ENCODE data around the gene HAO2.

The HAO2 gene

DNA sequence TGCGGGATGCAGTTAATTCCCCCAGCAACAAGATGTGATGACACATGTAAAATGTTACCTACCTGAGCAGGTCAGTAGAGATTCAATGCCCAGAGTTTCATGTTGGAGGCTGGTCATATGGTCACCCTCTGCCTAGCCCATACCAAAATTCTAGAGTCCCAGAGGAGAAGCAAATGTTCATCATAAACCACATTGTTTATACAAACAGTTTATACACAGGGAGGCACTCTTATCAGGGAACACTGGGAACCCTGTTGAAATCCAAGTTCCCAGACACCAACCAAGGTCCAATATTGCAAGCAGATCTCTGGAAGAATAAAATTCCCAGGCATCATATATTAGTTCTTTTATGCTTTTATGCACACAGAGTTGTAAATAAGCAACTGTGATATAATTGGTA is 10.5 kb downstream of the HAO2 start:
- DNase-seq (ENCODE audit: low read depth in 2 of 2, low spot score in 1 of 2), result no peak

DNA sequence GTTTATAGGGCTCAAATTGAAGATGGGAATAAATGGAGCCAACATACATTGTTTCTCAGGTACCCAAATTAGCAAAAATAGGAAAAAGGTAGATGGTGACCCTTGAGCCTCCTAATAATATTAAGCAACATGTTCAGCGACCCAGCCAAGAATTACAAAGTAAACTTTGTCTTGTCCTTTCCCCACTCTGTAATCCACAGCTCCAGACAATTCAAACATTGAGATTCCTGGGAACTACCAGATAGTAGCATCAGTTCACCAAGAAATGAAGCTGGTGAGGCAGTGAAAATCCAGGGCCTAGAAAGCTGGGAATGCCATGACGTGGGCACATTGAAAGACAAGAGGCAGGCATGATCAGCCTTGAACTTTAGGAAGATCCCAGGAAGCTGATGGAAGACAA is 11.7 kb downstream of the HAO2 start:
- no peak for DNase-seq (ENCODE audit: low read depth in 2 of 2, low spot score in 1 of 2)

DNA sequence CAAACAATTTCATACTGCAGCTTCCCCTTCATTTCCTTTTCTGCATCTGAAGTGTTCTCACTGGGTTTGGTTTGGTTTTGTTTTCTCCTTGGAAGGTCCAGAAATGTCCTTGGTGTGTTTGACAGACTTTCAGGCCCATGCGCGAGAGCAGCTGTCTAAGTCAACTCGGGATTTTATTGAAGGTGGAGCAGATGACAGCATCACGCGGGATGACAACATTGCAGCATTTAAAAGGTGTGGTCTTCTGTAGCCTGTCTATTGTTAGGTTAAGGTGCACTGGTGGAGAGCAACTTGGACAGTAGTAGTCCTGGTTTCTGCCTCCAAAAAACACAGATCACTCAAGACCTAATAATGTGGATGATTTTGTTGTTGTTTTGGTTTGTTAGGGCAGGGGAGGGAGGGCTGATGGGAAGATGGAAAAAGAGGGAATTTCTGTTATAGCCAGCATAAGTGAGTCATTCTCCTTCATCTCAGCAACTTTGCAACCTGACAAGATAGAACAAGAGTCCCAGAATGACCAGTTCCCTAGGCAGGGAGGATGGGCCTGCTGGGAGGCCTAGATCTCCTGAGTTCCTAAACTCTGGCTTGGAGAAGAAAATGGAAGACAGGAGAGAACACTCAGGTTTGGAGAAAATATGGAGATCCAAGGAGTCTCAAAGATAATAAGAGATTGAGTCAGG is 12.5 kb downstream of the HAO2 start:
- DNase-seq (ENCODE audit: low read depth in 2 of 2, low spot score in 1 of 2), result no peak

DNA sequence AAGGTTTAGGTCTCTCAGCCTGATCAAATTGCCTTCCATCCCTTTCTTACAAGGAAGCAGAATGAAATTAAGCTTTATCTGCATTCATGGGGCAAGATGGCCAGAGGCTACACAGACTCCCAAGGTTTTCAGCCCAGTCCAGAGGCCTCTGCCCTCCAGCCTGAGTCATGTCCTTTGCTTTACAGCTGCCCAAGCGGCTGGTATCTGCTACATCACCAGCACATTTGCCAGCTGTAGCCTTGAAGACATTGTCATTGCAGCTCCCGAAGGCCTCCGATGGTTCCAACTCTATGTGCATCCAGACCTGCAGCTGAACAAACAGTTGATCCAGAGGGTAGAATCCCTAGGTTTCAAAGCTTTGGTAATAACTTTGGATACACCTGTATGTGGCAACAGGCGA is 16.0 kb downstream of the HAO2 start:
- DNase-seq (ENCODE audit: low read depth in 2 of 2, low spot score in 1 of 2), result no peak

DNA sequence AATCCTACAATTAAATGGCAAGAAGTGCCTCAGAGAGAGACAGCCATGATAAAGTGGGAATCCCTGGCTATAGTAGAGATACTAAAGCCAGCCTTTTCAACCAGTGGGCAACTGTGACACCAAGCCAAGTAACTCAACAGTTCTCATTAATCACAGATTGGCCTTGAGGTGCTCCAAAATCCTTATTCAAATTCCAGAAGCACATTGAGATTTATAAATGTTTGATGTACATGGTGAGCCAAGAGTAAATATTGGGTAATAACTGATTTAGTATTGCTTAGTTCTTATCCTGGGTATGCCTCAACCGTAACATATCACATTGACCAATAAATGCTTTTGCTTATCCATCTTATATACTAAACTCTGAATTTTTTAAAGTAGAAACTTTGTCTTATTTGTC is 17.1 kb downstream of the HAO2 start:
- DNase-seq (ENCODE audit: low read depth in 2 of 2, low spot score in 1 of 2), result no peak

DNA sequence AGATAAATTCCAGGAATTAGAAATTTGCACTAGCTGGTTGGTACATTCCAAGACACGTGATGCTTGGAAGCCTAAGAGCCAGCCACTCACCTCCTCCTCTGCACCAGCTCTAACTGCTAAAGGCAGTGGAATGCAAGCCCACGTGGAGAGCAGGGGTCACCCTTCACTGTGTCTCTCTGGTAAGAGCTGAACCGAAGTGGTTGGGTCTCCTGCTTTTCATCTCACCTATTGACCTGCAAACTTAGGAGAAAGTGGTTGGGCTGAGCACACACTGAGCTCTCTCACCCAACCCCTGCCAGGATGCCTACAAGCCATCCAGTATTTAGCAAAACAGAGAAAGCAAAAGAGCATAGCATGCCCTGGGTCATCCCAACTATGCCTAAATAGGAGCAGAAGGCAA is 19.3 kb downstream of the HAO2 start:
- DNase-seq (ENCODE audit: low read depth in 2 of 2, low spot score in 1 of 2), result no peak

DNA sequence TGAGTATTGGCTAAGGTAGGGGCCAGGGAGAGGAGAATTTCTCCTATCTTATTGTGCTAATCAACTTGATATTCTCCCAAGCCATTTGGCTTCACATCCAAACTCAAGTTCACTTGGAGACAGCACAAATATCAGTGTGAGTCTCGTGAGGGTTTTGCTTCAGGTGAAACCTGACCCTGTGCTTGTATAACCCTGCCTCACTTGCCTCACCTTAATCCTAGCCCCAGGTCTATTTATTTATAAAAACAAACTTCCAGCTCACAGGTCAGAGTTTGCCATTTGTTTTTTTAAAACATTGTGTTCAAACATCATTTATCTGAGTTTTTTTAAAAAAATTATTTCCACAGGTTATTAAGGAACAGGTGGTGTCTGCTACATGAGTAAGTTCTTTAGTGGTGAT is 19.9 kb downstream of the HAO2 start:
- DNase-seq (ENCODE audit: low read depth in 2 of 2, low spot score in 1 of 2), result no peak

DNA sequence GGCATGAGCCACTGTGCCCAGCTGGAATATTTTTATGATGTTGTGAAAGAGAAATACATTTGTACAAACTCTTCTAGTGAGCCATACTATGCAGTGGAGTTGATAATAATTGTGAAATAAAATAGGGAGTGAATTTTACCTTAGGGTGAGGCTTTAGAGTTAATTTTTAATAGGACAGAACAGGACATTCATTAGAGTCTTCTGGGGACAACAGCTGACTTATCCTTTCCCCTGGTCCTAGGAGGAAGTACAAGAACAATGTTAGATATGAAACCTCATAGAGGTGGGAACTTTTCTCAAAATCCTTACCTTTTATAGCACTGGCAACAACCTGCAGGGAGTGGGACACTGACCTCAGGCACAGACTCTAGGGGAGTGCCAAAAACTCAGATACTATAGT is 21.9 kb downstream of the HAO2 start:
- DNase-seq (ENCODE audit: low read depth in 2 of 2, low spot score in 1 of 2), result no peak

DNA sequence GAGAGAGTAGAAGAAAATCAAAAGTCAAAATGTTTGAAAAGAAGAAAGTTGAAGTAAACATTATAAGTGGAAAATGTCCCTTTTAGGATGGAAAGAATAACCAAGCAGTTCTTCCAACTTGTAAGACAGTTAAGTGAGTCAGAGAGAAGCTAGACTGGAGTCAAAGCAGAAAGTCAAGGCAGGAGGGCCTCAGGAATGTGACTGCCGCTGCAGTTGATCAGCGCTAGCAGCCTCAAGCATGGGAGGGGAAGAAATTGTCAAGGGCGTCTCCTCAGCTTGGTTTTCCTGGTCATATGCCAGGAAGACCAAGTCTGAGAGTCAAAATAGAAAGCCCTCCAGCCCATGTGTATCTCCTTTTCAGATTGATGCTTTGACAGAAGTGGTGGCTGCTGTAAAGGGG is 23.2 kb downstream of the HAO2 start:
- DNase-seq (ENCODE audit: low read depth in 2 of 2, low spot score in 1 of 2), result no peak

DNA sequence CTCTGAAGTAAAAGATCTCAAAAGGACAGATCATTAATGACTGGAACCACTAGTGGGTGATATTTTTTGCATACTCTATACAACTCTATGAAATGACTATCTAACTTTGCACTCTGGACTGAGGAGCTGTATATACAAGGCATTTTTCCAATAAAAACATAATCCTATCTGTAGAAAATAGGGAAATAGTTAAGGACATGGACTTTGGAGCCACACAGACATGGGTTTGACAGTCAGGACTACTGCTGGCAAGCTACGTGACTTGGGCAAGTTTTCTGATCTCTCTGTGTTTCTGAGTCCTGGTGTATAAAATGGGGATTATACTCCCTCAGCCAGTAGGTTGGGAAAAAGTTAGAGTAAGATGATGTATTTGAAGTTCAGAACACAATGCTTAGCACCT is 25.5 kb downstream of the HAO2 start:
- DNase-seq (ENCODE audit: low read depth in 2 of 2, low spot score in 1 of 2), result no peak

DNA sequence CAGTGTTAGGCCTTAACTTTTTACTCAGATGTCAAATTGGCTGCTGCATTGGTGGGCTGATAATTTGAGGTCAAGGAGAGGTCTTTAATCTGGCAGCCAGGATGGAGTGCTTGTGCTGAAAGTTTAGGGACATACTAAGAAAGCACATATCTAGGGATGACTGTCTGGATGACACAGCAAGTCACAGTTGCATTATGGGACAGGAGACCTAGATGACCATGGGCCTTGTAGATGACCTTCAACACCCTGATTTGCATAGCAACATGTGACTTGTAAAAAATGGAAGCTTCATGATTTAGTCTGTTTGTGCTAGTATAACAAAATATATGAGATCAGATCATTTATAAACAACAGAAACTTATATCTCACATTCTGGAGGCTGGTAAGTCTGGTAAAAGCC is 28.4 kb downstream of the HAO2 start:
- no peak for DNase-seq (ENCODE audit: low read depth in 2 of 2, low spot score in 1 of 2)

DNA sequence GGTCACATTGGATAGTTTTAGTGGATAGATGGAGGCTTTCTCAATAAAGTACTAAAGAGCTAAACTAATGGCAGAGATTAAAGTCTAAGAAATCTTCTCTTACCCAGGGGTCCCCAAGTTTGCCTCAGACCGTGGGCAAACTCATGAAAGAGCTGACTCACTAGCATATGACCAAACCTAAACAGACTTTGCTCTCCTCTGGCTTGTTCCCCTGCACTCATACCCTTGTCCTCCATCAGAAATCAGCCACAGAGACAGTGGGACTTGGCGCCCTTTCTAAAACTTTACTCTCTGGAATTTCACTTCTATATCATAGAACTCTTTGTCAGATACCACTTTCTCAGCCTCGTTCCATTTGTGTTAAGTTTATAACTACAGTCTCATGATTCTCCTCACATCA is 29.4 kb downstream of the HAO2 start:
- no peak for DNase-seq (ENCODE audit: low read depth in 2 of 2, low spot score in 1 of 2)

DNA sequence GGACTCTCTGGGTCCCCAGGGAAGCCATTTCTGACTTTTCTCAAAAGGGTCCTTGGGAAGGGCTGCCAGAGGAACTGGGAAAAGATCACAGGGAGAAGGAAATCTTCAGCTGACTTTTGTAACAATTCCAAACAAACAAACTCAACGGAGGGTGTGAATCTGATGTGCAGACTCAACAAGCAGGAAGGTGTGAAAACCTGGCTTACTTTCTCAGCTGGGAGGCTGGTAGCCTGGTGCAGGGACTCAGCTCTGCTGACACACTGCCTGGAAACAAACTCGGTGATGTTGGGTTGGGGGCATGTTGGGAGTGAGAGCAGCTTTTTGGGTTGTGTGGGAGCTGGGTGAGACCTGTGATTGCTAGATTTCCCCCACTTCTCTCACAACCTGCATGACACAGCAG is 36.2 kb downstream of the HAO2 start:
- DNase-seq (ENCODE audit: low read depth in 2 of 2, low spot score in 1 of 2), result no peak

DNA sequence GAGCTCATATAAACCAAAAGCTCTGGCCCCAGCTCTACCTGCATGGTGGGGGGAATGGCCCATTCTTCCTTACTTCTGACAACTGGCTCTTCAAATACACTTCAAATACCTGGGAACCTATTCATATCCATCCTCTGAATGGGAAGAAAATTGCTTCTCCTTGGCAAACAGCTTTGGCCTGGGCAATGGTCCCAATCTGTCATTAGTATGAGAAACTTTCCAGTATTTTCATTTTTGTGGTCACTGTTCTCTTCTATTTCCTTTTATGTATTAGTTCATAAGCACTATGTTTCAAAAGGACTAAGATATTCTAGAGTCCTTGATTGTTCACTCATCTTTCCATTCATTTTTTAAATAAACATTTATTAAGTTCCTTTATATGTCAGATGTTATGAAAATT is 41.1 kb downstream of the HAO2 start:
- DNase-seq (ENCODE audit: low read depth in 2 of 2, low spot score in 1 of 2), result no peak

DNA sequence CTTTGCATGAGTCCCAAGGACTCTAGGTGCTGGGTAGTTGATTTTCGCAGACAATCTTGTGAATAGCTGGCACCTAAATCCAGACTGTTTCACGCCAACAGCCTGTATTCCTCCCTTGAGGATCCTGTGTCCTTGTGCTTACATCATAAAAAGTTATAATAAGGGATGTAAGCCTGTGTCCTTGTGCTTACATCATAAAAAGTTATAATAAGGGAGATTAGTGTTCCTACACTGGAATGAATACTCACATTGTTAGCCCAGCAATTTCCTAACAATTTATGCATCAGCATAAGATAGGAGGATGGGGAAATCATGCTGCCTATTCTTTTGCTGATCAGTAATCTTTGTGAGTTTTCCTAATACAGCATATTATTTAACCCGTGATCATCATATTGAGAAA is 42.4 kb downstream of the HAO2 start:
- DNase-seq (ENCODE audit: low read depth in 2 of 2, low spot score in 1 of 2), result no peak

DNA sequence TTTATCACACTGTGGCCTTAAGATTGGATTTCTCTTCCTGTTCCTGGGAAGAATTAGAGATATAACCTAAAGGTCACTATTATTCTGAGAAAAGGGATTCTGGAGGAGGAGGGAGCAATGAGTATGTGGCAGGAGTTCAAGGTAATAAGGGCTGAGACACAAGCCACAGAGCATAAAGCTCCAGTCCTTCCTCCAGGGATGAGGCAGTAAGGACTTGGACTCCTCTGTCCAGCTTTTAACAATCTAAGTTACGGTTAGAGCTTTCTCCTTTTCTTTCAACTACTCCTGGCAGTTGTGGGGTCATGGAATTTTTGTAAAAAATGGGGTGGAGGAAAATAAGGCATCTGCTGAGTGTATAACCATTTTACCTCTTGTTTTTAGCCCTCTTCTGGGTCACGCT is 46.4 kb downstream of the HAO2 start, which contains the start of gene HSD3B2:
Gene HSD3B2 (plus strand): TSS at position 201 of the 400 bp plus-strand sequence. CDS start 270 bp downstream, outside the sequence.
- no peak for DNase-seq (ENCODE audit: low read depth in 2 of 2, low spot score in 1 of 2)

DNA sequence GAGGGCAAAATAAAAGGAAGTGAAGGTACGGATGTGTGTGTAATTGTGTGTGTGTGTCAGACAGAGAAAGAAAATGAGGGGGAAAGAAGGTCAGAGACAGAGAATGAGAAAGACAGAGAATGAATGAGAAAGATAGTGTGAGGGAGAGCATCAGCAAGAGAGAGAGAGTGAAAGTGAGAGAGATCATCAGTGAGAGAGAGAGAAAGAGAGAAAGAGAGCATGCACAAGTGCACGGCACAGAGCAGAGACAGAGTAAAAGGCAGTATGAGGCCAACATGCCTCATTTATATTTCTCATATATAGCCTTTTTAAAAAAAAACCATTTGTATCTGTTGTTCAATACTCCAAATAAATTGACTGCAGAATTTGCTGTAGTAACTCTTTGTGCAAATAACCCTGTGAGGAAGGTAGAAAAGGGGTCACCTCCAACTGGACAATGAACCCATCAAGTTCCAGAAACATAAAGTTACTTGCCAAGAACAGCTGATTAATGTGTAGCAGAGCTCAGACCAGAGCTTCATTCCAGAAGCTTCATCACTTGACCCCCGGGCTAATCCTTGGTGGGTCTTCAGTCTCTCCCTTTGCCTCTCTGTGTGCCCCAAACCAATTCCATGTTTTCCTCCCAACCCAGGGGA is 47.5 kb downstream of the HAO2 start:
- no peak for DNase-seq (ENCODE audit: low read depth in 2 of 2, low spot score in 1 of 2)

DNA sequence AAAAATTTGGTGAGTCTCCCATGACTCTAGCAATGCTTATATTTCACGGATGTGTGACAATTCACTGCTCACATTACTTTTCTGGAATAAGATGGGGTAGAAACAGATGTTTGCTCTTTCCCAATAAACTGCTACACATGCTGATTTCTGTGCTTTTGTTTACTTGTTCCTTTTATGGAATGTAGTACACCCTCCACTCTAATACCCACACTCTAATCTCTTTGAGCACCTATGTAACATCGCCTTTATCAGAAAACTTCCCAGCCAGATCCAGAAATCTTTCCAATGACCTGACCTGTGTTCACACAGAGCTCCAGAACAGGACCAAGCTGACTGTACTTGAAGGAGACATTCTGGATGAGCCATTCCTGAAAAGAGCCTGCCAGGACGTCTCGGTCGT is 50.5 kb downstream of the HAO2 start:
- DNase-seq (ENCODE audit: low read depth in 2 of 2, low spot score in 1 of 2), result no peak

DNA sequence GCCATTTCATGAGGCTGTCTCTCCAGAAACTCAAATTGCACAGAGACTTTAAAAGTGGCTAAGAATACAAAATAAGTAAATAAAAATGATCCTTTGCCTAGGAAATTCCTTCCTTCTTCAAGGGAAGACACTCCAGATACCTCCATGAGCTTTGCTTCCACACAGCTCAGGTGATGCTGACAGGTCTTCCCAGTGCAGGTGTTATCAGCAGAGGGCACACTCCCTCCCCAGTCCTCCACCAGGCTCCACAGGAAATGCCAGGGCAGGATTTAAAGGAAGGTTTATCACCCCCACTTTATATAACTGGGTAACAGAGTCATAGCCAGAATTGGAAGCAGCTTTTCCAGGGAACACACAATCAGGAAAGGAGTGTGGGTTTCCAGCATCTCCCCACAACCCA is 52.1 kb downstream of the HAO2 start:
- DNase-seq (ENCODE audit: low read depth in 2 of 2, low spot score in 1 of 2), result no peak

DNA sequence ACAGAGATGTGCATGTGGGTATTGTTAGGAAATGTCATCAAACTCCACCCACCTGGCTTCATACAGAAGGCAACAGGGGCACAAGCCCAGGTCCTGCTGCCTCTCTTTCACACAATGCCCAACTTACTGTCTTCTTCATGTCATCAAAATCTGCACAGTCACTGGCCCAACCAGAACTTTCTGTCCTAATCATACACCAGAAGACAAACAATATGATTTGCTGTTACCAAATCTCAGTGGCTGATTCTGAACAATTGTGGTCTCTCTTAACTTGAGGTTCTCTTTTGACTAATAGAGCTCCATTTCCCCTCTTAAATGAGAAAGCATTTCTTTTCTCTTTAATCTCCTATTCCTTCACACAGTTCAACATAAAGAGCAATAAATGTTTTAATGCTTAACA is 54.0 kb downstream of the HAO2 start:
- no peak for DNase-seq (ENCODE audit: low read depth in 2 of 2, low spot score in 1 of 2)

DNA sequence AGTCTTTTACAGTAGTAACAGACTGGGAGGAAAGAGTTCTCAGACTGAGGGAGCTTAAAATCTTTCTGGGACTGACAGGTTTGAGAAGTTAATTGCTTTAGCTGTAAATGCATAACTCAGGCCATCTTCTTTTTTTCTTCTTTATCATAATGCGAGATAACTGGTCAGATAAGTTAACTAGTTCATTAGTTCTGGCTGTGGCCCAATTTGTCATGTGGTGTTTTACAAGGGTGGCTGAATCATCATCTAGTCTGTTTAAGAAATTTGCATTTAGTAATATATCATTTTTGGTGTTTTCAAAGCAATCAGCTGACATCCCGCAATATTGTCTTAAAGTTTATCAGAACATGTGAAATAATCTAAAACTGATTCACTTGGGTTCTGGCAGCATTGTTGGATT is 60.4 kb downstream of the HAO2 start:
- DNase-seq (ENCODE audit: low read depth in 2 of 2, low spot score in 1 of 2), result no peak

DNA sequence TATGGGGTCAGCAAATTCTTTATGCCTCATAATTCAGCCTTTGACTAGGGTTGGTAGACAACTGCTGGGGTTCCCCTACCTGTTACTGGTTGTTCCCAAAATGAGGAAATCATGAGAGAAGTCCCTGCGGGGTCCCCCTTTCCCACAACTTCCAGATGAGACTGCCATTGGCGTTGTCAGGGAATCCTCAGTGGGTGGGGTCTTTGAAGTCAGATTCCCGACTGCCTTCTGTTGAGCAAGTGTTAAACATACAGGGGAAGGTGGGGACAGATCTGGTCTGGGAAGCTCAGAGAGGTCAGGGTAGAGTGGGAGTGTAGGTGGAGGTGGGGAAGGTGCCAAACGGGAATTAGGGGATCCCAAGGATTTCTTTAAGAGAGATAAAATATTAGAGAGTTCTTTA is 61.1 kb downstream of the HAO2 start:
- DNase-seq (ENCODE audit: low read depth in 2 of 2, low spot score in 1 of 2), result no peak

DNA sequence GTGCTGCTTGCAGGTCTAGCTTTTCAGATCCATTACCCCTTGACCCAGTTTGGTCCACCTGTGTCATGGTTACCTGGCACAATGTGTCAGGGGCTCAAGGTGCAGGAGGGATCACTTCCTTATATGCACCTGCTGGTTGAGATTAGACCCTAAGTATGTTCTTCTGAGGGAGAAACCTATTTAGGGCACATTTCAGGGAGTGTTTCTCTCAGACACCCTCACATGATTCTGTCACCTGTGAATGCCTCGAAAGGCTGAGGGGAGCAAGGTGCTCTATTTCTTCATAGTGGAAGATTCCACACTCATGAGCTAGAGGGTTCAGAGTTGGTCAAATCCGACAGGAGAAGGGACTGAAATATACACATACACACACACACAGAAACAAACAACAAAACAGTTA is 61.9 kb downstream of the HAO2 start:
- no peak for DNase-seq (ENCODE audit: low read depth in 2 of 2, low spot score in 1 of 2)
